ENCODE measurements around the gene ENTPD6. TPM values are rescaled to one million over a fixed set of nuclear protein-coding genes. Genes with fewer than 3 reads are reported as not detected.
"Not testable (repeated sequence)": the region's sequence is repeated elsewhere in the genome, so short reads cannot be mapped to it uniquely, and the experiment has no call there.

Gene ENTPD6
- total RNA-seq, 1 experiment from 2014 or later = 122 TPM

DNA sequence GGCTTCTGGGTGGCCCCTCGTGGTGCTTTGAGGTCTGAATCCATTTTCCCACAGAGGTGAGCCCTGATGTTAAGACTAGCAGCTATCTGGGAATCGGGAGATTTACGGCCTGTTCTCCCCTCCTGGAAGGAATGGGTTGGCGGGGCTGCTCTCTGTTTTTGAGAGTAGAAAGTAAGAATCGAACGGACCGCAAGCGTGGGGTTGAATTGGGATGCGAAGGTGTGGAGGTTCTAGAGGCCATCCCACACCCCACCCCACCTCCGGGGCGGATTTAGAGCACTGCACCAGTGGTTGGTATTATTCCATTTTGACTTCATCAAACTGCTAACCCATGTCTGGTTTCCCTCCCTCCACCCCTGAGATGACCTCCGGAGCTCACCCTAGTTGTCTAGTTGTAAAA, 63.8 kb downstream of the ENTPD6 start:
- TF ChIP-seq EZH2 (IDR thresholded peaks at IDR 0.05; ENCODE audit: low read length, unreplicated experiment) (no peak), EZH2phosphoT487 (IDR thresholded peaks at IDR 0.05; ENCODE audit: borderline replicate concordance, low read length) (no peak)
- TF ChIP-seq, protein P1, sequence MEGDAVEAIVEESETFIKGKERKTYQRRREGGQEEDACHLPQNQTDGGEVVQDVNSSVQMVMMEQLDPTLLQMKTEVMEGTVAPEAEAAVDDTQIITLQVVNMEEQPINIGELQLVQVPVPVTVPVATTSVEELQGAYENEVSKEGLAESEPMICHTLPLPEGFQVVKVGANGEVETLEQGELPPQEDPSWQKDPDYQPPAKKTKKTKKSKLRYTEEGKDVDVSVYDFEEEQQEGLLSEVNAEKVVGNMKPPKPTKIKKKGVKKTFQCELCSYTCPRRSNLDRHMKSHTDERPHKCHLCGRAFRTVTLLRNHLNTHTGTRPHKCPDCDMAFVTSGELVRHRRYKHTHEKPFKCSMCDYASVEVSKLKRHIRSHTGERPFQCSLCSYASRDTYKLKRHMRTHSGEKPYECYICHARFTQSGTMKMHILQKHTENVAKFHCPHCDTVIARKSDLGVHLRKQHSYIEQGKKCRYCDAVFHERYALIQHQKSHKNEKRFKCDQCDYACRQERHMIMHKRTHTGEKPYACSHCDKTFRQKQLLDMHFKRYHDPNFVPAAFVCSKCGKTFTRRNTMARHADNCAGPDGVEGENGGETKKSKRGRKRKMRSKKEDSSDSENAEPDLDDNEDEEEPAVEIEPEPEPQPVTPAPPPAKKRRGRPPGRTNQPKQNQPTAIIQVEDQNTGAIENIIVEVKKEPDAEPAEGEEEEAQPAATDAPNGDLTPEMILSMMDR (conservative IDR thresholded peaks at IDR 0.05; ENCODE audit: low read depth, low read length) = no peak
- Histone ChIP-seq H3K9me2 (replicated peaks; ENCODE audit: low read length) (no peaks in the 10 kb centered on the region), H3K27ac (ENCODE audit: low read length) (no peak overlapping the region), H3K27me3 (ENCODE audit: low read length) (no peaks in the 10 kb centered on the region), H4K20me1 (ENCODE audit: low read length) (peaks cover 42% of the 10 kb centered on the region), H3K9ac (ENCODE audit: low read length) (no peak overlapping the region), H3K4me2 (ENCODE audit: low read length) (no peak overlapping the region), H3F3A (ENCODE audit: low read length, unreplicated experiment) (no peaks in the 10 kb centered on the region), H3K36me3 (ENCODE audit: low read depth, low read length) (peaks cover 42% of the 10 kb centered on the region), H3K4me3 (ENCODE audit: low read length) (no peak overlapping the region), H3K9me3 (ENCODE audit: low read length) (no peaks in the 10 kb centered on the region), H2AFZ (ENCODE audit: low read length) (no peak overlapping the region), H3K79me2 (ENCODE audit: low read length) (peaks cover 46% of the 10 kb centered on the region), H3K4me1 (ENCODE audit: insufficient read depth, low read length) (0 out of 2 replicates have a peak, but pooled peaks cover 9% of the 10 kb centered on the region)
- intact Hi-C loops (cut with micrococcal nuclease) = no loop called here
- ATAC-seq (no peak), DNase-seq (no peak)
- ChIA-PET POLR2A (ENCODE audit: unreplicated experiment) (no interaction called here), CTCF (no interaction called here)
- BruUV-seq (replicated peaks) = no TSS peak

DNA sequence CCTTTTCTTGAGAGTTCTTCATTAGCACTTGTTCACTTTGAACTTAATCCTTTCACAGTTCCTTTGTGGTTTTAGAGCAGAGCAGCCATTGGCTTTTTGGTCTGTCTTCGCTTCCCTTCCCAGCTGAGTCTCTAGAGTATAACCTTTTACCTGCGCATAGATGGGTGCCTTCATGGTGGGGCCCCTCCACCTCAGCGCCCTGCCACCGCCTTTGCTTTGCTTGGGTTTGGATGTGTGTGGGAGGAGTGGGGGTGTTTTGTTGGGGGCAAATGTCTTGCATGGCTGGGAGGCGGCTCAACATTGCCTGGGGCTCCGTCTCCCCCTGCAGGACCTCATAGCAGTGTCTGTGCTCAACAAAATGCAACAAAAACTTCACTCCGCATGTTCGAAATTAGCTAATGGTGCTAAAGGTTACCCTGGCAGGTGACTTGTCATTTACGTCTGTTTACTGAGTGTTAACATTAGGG, 64.3 kb downstream of the ENTPD6 start:
- ChIA-PET POLR2A (ENCODE audit: unreplicated experiment) (no interaction called here), CTCF (no interaction called here)

DNA sequence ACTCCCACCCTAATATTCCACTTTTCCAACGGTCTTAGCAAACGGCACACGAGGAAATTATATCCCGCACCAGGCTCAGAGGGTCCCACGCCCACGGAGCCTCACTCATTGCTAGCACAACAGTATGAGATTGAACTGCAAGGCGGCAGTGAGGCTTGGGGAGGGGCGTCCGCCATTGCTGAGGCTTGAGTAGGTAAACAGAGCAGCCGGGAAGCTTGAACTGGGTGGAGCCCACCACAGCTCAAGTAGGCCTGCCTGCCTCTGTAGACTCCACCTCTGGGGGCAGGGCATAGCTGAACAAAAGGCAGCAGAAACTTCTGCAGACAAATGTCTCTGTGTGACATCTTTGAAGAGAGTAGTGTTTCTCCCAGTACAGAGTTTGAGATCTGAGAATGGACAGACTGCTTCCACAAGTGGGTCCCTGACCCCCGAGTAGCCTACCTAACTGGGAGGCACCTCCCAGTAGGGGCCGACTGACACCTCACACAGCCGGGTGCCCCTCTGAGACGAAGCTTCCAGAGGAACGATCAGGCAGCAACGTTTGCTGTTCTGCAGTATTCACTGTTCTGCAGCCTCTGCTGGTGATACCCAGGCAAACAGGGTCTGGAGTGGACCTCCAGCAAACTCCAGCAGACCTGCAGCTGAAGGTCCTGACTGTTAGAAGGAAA, 65.4 kb downstream of the ENTPD6 start:
- H3F3A ChIP-seq (ENCODE audit: low read length, unreplicated experiment); DNase-seq; H3K9me3 ChIP-seq (ENCODE audit: low read length); ATAC-seq; POLR2A ChIA-PET (ENCODE audit: unreplicated experiment); H3K9me2 ChIP-seq (replicated peaks; ENCODE audit: low read length); H2AFZ ChIP-seq (ENCODE audit: low read length); H3K4me2 ChIP-seq (ENCODE audit: low read length); H3K4me3 ChIP-seq (ENCODE audit: low read length); H3K9ac ChIP-seq (ENCODE audit: low read length); CTCF ChIA-PET; H3K27ac ChIP-seq (ENCODE audit: low read length); H3K27me3 ChIP-seq (ENCODE audit: low read length); intact Hi-C loops (cut with micrococcal nuclease); BruUV-seq (replicated peaks); H3K4me1 ChIP-seq (ENCODE audit: insufficient read depth, low read length): not testable (repeated sequence)
- H4K20me1 ChIP-seq (ENCODE audit: low read length) = peaks cover 31% of the 10 kb centered on the region
- peaks cover 39% of the 10 kb centered on the region for H3K79me2 ChIP-seq (ENCODE audit: low read length)
- peaks cover 37% of the 10 kb centered on the region for H3K36me3 ChIP-seq (ENCODE audit: low read depth, low read length)

More for the DNA sequence above, 64.3 kb downstream of the ENTPD6 start:
- no TSS peak for BruUV-seq (replicated peaks)
- no peak overlapping the region for H3K9ac ChIP-seq (ENCODE audit: low read length)
- no peaks in the 10 kb centered on the region for H3F3A ChIP-seq (ENCODE audit: low read length, unreplicated experiment)
- 0 out of 2 replicates have a peak, but pooled peaks cover 5% of the 10 kb centered on the region for H3K4me1 ChIP-seq (ENCODE audit: insufficient read depth, low read length)
- no peaks in the 10 kb centered on the region for H3K9me2 ChIP-seq (replicated peaks; ENCODE audit: low read length)
- DNase-seq (no peak), ATAC-seq (no peak)
- peaks cover 38% of the 10 kb centered on the region for H4K20me1 ChIP-seq (ENCODE audit: low read length)
- TF ChIP-seq EZH2phosphoT487 (IDR thresholded peaks at IDR 0.05; ENCODE audit: borderline replicate concordance, low read length) = no peak
- no peak for TF ChIP-seq EZH2 (IDR thresholded peaks at IDR 0.05; ENCODE audit: low read length, unreplicated experiment)
- TF ChIP-seq, protein P1 (conservative IDR thresholded peaks at IDR 0.05; ENCODE audit: low read depth, low read length) = no peak
- H3K27me3 ChIP-seq (ENCODE audit: low read length) = no peaks in the 10 kb centered on the region
- H3K9me3 ChIP-seq (ENCODE audit: low read length) = no peaks in the 10 kb centered on the region
- peaks cover 42% of the 10 kb centered on the region for H3K36me3 ChIP-seq (ENCODE audit: low read depth, low read length)
- H3K4me3 ChIP-seq (ENCODE audit: low read length) = no peak overlapping the region
- H3K4me2 ChIP-seq (ENCODE audit: low read length) = no peak overlapping the region
- intact Hi-C loops (cut with micrococcal nuclease) = no loop called here
- no peak overlapping the region for H2AFZ ChIP-seq (ENCODE audit: low read length)
- no peak overlapping the region for H3K27ac ChIP-seq (ENCODE audit: low read length)
- peaks cover 42% of the 10 kb centered on the region for H3K79me2 ChIP-seq (ENCODE audit: low read length)
